Hepatocyte (in vitro differentiated cells): ENCODE measurements around the gene ZNF407. TPM values are rescaled to one million over a fixed set of nuclear protein-coding genes. Genes with fewer than 3 reads are reported as not detected.

Experiments
- DNase-seq: peaks from one replicate; pipeline ENCODE4 v3.0.0-alpha.2; 2016; ENCODE audit warnings: low spot score
- H2AFZ ChIP-seq: fragments of 200-600 bp; sonication (generic); 2 replicates; pipeline ENCODE4 v1.6.0; 2016; ENCODE audit warnings: antibody characterized with exemption, mild to moderate bottlenecking
- H3K27ac ChIP-seq: fragments of 200-600 bp; sonication (generic); 2 replicates; pipeline ENCODE4 v1.5.1; 2016; ENCODE audit warnings: mild to moderate bottlenecking
- H3K27me3 ChIP-seq: fragments of 200-600 bp; sonication (generic); 2 replicates; pipeline ENCODE4 v1.6.1; 2016
- H3K36me3 ChIP-seq: fragments of 200-600 bp; sonication (generic); replicated peaks from 2 replicates; pipeline ENCODE4 v1.5.1; 2016; ENCODE audit warnings: low read depth; ENCODE audit not compliant: insufficient read depth
- H3K4me1 ChIP-seq: fragments of 200-600 bp; sonication (generic); 2 replicates; pipeline ENCODE4 v1.5.1; 2016; ENCODE audit warnings: mild to moderate bottlenecking, moderate library complexity; ENCODE audit not compliant: insufficient read depth
- H3K4me2 ChIP-seq: fragments of 200-600 bp; sonication (generic); 2 replicates; pipeline ENCODE4 v1.6.0; 2016
- H3K4me3 ChIP-seq: fragments of 200-600 bp; sonication (generic); 2 replicates; pipeline ENCODE4 v1.5.1; 2016; ENCODE audit warnings: mild to moderate bottlenecking
- H3K79me2 ChIP-seq: fragments of 200-600 bp; sonication (generic); 2 replicates; pipeline ENCODE4 v1.6.0; 2017; ENCODE audit warnings: mild to moderate bottlenecking
- H3K9me2 ChIP-seq: fragments of 200-600 bp; sonication (generic); replicated peaks from 2 replicates; pipeline ENCODE4 v1.6.0; 2017; ENCODE audit warnings: mild to moderate bottlenecking; ENCODE audit not compliant: insufficient read depth
- H3K9me3 ChIP-seq: fragments of 200-600 bp; sonication (generic); 2 replicates; pipeline ENCODE4 v1.5.1; 2016; ENCODE audit warnings: low read depth, mild to moderate bottlenecking
- H4K20me1 ChIP-seq: fragments of 200-600 bp; sonication (generic); 2 replicates; pipeline ENCODE4 v1.6.0; 2016; ENCODE audit warnings: mild to moderate bottlenecking; ENCODE audit not compliant: insufficient read depth, poor library complexity, severe bottlenecking
- CTCF ChIP-seq: fragments of 200-600 bp; sonication (generic); IDR thresholded peaks from 2 replicates; pipeline ENCODE4 v1.5.1; 2016; ENCODE audit warnings: antibody characterized with exemption, mild to moderate bottlenecking; ENCODE audit not compliant: poor library complexity
- EZH2 ChIP-seq: fragments of 200-600 bp; sonication (generic); IDR thresholded peaks from 2 replicates; pipeline ENCODE4 v1.6.1; 2016; ENCODE audit warnings: antibody characterized with exemption, mild to moderate bottlenecking, borderline replicate concordance
- EZH2phosphoT487 ChIP-seq: fragments of 200-600 bp; sonication (generic); IDR thresholded peaks from one replicate; pipeline ENCODE4 v1.6.1; 2018; ENCODE audit warnings: antibody characterized with exemption, mild to moderate bottlenecking, low read depth, moderate library complexity; ENCODE audit not compliant: unreplicated experiment, severe bottlenecking
- WGBS: methylation state at CpG from one replicate; pipeline ENCODE4 v1.1.6; 2016; ENCODE audit warnings: low lambda C conversion rate; ENCODE audit errors: missing lambda C conversion rate; 5-methylcytosine and 5-hydroxymethylcytosine counted together
- polyA plus RNA-seq: library from polyadenylated mRNA; unstranded; fragments of >200 nt; fragmentation: Nextera tagmentation; extraction: Ambion mirVana; gene quantifications from 2 replicates; pipeline ENCODE4 v1.2.1, GENCODE V29; 2016
- total RNA-seq: library from RNA; depleted of rRNA; stranded (reverse); fragments of >200 nt; gene quantifications from 2 replicates; pipeline ENCODE4 v1.2.3, GENCODE V29; 2014

ZNF407 gene
- total and polyA plus RNA-seq, 2 experiments from 2014 or later: 3.2 to 12.4 TPM

GRCh38 chr18:74897971-74898657 is 300.4 kb downstream of the ZNF407 start:
- Histone ChIP-seq H4K20me1 (no peaks in the 10 kb centered on the region), H3K4me2 (no peak overlapping the region), H2AFZ (no peak overlapping the region), H3K27ac (no peak overlapping the region), H3K9me3 (no peaks in the 10 kb centered on the region), H3K9me2 (no peaks in the 10 kb centered on the region), H3K4me1 (no peaks in the 10 kb centered on the region), H3K36me3 (peaks cover 3% of the 10 kb centered on the region), H3K79me2 (no peaks in the 10 kb centered on the region), H3K27me3 (no peaks in the 10 kb centered on the region), H3K4me3 (no peak overlapping the region)
- no peak for DNase-seq
- TF ChIP-seq CTCF: no peak
- TF ChIP-seq EZH2phosphoT487: no peak
- no peak for TF ChIP-seq EZH2
- 56% methylated on average over 5 of the region's 5 CpGs for WGBS

- TF ChIP-seq EZH2phosphoT487: no peak
- TF ChIP-seq CTCF: no peak
- TF ChIP-seq EZH2: no peak
- Histone ChIP-seq H3K9me3 (no peaks in the 10 kb centered on the region), H3K36me3 (peaks cover 3% of the 10 kb centered on the region), H3K4me2 (no peak overlapping the region), H2AFZ (no peak overlapping the region), H3K9me2 (no peaks in the 10 kb centered on the region), H3K79me2 (no peaks in the 10 kb centered on the region), H3K27me3 (no peaks in the 10 kb centered on the region), H3K4me3 (no peak overlapping the region), H3K4me1 (no peaks in the 10 kb centered on the region), H3K27ac (no peak overlapping the region), H4K20me1 (no peaks in the 10 kb centered on the region)
- DNase-seq: no peak
- WGBS: 77% methylated on average over 3 of the region's 3 CpGs
These were observed 301.3 kb downstream of the ZNF407 start for GRCh38 chr18:74898965-74899364.

DNA sequence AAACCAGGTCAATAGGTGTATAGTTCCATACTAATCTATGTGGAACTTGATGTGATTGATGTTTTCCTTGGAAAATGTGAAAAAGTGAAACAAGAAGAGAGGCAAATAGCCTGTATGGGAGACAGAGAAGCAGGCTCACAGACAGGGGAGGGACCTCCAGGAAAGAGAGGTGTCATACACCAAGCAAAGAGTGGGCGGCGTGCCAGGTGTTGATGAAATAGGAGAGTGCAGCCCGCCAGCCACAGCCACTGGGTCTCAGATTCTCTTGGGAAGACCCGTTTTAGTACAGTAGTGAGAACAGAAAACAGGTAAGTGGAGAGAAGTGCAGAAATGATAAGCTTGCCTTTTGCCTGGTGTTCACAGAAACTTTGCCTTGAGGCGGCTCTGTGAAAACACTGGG is 301.9 kb downstream of the ZNF407 start:
- WGBS: 85% methylated on average over 5 of the region's 5 CpGs
- Histone ChIP-seq H2AFZ (no peak overlapping the region), H3K36me3 (peaks cover 3% of the 10 kb centered on the region), H3K9me3 (no peaks in the 10 kb centered on the region), H3K27ac (no peak overlapping the region), H3K27me3 (no peaks in the 10 kb centered on the region), H4K20me1 (no peaks in the 10 kb centered on the region), H3K4me2 (no peak overlapping the region), H3K9me2 (no peaks in the 10 kb centered on the region), H3K79me2 (no peaks in the 10 kb centered on the region), H3K4me3 (no peak overlapping the region), H3K4me1 (no peaks in the 10 kb centered on the region)
- DNase-seq: peak; percentile 33
- TF ChIP-seq CTCF (no peak), EZH2phosphoT487 (no peak), EZH2 (no peak)
